ENCODE data around the gene NPTX2.

NPTX2 gene

DNA sequence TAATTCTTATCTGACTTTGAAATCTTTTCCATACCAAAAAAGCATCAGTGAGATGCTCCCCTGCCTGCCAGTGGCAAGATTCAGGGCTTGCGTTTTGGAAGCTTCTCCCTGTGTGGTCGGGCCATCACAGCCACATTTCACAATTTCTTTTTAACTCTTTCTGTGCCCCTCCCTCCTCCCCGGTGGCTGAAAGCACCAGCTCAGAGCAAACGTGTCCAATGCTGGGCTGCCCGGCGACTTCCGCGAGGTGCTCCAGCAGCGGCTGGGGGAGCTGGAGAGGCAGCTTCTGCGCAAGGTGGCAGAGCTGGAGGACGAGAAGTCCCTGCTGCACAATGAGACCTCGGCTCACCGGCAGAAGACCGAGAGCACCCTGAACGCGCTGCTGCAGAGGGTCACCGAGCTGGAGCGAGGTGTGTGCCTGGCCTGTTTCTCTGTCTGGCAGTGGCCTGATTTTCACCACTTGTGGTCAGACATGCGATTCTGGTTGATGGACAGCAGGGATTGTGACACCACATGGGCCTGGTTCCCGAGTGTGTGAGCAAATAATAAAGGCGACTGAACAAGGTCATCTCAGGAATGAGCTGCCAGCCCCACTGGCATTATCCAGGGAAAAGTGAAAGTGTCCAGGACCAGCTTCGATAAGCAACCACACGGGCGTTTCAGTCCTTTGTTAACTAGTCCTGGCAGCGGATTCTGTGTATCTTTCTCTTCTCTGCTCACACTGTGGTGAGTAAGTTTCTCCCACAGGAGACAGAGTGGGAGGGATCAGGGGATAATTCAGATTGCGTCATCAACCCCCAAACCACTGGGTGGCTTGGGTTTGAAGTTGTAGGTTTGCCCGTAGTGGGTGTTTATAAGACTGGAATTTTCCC, 2.6 kb downstream of the NPTX2 start:
- peak; percentile 47 for DNase-seq

GRCh38 chr7:98621573-98622482, 4.7 kb downstream of the NPTX2 start:
- no peak for DNase-seq

DNA sequence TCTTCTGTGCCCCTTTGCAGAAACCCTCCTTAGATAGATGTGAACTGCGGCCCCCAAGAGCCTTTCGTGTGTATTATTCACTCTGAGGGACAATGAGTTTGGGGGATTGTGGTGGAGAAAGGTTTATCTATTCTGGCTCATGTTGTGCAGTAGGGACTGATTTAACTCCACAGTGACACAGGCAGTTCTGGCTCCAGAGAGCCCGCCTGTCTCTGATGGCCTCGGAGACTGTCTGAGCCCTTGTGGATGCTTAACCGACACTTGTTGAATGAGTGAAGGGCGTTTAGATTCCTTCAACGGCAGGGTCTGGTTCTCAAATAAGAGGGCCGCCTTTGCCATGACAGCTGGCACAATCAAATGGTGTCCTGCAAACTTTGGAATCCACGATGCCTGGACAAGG, 5.8 kb downstream of the NPTX2 start:
- no peak for DNase-seq

GRCh38 chr7:98624846-98625420, 7.8 kb downstream of the NPTX2 start:
- no peak for DNase-seq

DNA sequence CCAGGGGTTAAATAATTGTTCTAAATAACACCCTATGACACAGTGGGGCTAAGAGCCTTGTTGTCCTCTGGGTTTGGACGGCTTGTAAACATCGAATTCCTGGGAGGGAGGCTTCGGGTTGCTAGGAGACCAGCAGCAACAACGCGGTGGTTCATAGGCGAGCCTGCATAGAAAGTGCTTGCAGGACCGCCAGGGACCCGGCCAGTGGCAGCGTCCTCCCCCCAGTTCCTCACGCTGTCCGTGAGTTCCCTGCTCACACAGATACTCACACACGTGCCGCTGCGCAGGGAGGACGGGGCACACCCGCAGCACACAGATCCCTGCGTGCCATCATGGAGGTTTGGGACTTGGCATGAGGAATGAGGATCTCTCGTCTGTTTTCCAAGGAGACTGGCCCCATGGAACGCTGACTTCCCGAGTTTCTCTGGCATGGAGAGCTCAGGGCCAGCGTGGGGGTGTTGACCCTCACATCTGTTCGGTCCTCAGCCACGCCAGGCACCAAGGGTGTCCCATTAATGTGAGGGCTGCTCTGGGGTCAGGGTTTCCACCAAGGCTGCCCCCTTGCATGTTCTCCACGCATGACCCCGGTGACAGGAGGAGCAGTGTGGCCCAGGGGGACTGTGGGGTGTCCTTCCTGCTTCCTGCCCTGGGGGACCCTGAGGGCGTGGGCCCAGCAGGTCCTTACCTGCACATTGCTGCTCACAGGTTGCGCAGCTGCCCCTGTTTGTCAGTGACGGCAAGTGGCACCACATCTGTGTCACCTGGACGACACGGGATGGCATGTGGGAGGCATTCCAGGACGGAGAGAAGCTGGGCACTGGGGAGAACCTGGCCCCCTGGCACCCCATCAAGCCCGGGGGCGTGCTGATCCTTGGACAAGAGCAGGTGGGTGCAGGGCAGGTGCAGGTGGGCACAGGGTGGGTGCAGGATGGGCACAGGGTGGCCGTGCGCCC, 9.7 kb downstream of the NPTX2 start:
- DNase-seq = no peak

- no peak for DNase-seq
Observed at GRCh38 chr7:98627413-98627790, 10.3 kb downstream of the NPTX2 start.

- no peak for DNase-seq
Observed at GRCh38 chr7:98628418-98628817, 11.3 kb downstream of the NPTX2 start.

DNA sequence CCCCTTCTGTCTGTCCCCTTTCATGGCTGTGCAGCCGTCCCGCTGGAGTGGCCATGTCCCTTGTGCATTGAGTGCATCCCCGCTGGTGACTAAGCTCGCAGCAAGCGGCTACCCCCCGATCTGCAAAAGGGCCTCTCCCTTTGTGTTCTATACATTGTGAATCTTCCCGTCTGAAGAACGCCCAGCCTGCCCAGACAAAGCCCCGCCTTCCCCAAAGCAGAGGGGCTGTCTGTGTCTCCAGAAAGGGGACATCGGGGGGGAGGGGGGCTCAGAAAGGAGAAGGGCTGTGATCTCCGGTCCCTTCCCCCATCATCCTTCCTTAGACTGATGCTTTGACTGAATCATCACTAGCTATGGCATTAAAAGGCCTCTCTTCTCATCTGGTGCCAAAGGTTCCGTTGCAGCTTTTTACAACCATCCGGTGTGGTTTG, 11.9 kb downstream of the NPTX2 start:
- DNase-seq = no peak

- DNase-seq = no peak
Observed at GRCh38 chr7:98630149-98630548, 13.1 kb downstream of the NPTX2 start.

GRCh38 chr7:98630770-98631169, 13.7 kb downstream of the NPTX2 start:
- no peak for DNase-seq

- DNase-seq = no peak
Observed at GRCh38 chr7:98638853-98639252, 21.8 kb downstream of the NPTX2 start.

- no peak for DNase-seq
Observed at GRCh38 chr7:98640375-98640774, 23.3 kb downstream of the NPTX2 start.

GRCh38 chr7:98641646-98642500, 24.8 kb downstream of the NPTX2 start:
- no peak for DNase-seq

DNA sequence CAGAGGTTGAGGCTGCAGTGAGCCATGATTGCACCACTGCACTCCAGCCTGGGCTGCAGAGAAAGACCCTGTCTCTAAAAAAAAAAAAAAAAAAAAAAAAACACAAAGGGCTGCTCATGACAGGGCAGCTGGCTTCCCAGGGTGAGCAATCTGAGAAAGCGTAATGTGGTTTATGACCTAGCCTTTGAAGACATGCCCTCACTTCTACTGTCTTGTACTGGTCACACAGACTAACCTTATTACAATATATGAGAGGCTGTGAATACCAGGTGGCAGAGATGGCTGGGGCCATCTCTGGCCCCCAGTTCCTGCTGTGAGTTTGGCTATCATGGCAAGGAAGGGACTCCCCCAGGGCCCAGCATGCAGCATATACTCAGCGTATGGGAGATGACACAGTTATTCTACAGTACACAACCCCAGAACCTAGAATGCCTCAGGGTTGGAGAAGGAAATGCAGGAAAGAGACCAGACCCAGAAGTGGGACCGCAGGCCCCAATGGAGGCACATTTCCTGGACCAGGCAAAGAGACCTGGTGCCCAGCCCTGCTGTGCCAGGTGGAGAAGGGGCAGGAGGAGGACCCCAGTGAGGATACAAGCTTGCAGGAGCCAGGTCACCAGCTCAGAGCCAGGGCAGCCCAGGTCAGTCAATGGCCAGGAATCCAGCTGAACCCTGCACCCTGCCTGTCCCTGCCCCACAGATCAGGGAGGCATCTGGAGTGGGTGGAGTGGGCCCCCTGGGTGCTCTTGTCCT, 26.3 kb downstream of the NPTX2 start:
- no peak for DNase-seq

- no peak for DNase-seq
Observed at GRCh38 chr7:98646465-98646864, 29.4 kb downstream of the NPTX2 start.

GRCh38 chr7:98647326-98647725, 30.2 kb downstream of the NPTX2 start:
- no peak for DNase-seq

DNA sequence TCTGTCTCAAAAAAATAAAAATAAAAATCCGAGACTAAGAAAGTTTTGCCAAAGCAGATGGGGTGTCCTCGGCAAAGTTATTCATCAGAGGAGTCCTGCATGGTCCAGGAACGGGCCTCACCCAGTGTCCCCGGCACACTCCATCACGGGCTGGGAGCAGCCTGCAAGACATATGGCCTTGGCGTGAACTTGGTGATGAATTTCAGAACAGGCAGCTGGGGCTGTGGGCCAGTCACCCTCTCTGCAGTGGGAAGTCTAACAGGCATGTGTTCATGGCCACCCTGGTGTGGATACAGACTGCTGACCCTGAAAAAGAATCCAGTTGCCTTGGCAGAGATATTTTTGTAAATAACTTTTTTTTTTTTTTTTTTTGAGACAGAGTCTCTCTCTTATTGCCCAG, 34.7 kb downstream of the NPTX2 start:
- no peak for DNase-seq

- no peak for DNase-seq
Observed at GRCh38 chr7:98653601-98654310, 36.7 kb downstream of the NPTX2 start.

DNA sequence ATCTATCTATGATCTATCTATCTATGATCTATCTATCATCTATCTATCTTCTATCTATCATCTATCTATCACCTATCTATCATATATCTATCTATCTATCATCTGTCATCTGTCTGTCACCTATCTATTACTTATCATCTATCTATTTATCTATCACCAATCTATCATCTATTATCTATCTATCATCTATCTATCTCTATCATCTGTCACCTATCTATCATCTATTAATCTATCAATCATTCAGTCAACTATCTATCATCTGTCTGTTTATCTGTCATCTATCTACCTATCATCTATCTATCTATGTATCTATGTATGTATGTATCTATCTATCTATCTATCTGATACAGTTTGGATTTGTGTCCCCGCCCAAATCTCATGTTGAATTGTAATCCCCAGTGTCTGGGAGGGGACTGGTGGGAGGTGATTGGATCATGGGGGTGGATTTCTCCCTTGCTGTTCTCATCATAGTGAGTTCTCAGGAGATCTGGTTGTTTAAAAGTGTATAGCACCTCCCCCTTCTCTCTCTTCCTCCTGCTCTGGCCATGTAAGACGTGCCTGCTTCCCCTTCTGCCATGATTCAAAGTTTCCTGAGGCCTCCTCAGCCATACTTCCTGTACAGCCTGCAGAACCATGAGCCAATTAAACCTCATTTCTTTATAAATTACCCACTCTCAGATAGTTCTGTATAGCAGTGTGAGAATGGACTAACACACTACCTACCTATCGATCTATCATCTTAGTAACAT, 37.6 kb downstream of the NPTX2 start:
- no peak for DNase-seq

Measured in NCI-H2029 treated with DMSO at 0.1 percent for 48 hours (cell line).